ENCODE results near the gene CNOT1.

DNA sequence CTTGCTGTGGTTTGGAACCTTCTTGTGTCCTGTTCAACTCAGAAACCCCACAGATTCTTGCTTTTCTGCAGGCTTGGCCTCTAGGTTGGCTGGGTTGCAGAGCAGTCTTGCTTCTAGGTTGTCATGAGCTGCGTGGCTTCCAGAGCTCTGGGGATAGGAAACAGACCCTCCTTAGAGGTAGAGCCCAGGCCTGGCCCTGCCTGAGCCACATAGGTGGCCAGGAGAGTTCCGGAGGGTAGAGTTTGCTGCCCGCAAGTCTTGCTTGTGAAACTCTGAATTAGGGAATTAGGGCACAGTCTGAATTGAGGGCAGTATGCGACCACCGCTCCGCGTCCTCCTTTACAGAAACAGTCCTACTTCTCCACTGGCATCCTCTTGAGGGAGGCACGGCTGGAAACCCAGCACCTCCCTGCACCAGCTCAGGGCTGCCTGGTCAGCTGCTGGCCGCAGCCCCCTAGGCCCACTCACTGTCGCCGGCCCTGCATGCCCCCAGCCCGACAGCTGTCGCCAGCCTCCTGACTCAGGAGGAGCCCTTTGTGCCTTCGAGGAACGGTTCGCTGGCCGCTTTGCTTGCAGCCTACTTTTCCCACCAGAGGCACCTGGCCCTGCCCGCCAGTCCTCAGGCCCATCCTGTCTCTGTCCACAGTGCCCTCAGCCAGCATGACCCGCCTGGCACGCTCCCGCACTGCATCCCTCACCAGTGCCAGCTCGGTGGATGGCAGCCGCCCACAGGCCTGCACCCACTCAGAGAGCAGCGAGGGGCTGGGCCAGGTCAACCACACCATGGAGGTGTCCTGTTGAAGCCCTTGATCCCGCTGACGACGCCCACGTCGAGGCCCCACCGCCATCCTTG, 118.6 kb downstream of the CNOT1 start:
- TF ChIP-seq POLR2A (IDR thresholded peaks at IDR 0.05): no peak
- TF ChIP-seq, protein P1, sequence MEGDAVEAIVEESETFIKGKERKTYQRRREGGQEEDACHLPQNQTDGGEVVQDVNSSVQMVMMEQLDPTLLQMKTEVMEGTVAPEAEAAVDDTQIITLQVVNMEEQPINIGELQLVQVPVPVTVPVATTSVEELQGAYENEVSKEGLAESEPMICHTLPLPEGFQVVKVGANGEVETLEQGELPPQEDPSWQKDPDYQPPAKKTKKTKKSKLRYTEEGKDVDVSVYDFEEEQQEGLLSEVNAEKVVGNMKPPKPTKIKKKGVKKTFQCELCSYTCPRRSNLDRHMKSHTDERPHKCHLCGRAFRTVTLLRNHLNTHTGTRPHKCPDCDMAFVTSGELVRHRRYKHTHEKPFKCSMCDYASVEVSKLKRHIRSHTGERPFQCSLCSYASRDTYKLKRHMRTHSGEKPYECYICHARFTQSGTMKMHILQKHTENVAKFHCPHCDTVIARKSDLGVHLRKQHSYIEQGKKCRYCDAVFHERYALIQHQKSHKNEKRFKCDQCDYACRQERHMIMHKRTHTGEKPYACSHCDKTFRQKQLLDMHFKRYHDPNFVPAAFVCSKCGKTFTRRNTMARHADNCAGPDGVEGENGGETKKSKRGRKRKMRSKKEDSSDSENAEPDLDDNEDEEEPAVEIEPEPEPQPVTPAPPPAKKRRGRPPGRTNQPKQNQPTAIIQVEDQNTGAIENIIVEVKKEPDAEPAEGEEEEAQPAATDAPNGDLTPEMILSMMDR (IDR thresholded peaks at IDR 0.05): no peak

Data from adrenal gland (tissue), 5 donors.